HEK293T (cell line): ENCODE results near the gene CLDND1.

ENCODE experiments used
- ARNT ChIP-seq: fragments of 450-650 bp; IDR thresholded peaks from 2 replicates; pipeline ENCODE4 v1.6.1; 2017; ENCODE audit warnings: mild to moderate bottlenecking
- BHLHE40 ChIP-seq: fragments of 450-650 bp; IDR thresholded peaks from 2 replicates; pipeline ENCODE4 v1.6.1; 2016; ENCODE audit warnings: mild to moderate bottlenecking, moderate library complexity, borderline replicate concordance
- ELF4 ChIP-seq: fragments of 450-650 bp; IDR thresholded peaks from 2 replicates; pipeline ENCODE4 v1.6.1; 2017; ENCODE audit warnings: antibody characterized with exemption
- FOXA1 ChIP-seq: fragments of 450-650 bp; IDR thresholded peaks from 2 replicates; pipeline ENCODE4 v1.6.1; 2016; ENCODE audit warnings: mild to moderate bottlenecking
- FOXK2 ChIP-seq: fragments of 450-650 bp; IDR thresholded peaks from 2 replicates; pipeline ENCODE4 v1.6.1; 2016; ENCODE audit warnings: mild to moderate bottlenecking
- NFRKB ChIP-seq: fragments of 450-650 bp; IDR thresholded peaks from 2 replicates; pipeline ENCODE4 v1.6.1; 2016; ENCODE audit warnings: mild to moderate bottlenecking, moderate library complexity
- SP1 ChIP-seq: fragments of 450-650 bp; IDR thresholded peaks from 2 replicates; pipeline ENCODE4 v1.6.1; 2017
- SUZ12 ChIP-seq: fragments of 450-650 bp; IDR thresholded peaks from 2 replicates; pipeline ENCODE4 v1.6.1; 2016; ENCODE audit warnings: mild to moderate bottlenecking
- TARDBP ChIP-seq: fragments of 450-650 bp; IDR thresholded peaks from 2 replicates; pipeline ENCODE4 v1.6.1; 2016
- ZNF384 ChIP-seq: fragments of 450-650 bp; IDR thresholded peaks from 2 replicates; pipeline ENCODE4 v1.6.1; 2016

- TF ChIP-seq FOXK2 (no peak), ZNF384 (no peak), TARDBP (no peak), ELF4 (no peak), NFRKB (no peak), SP1 (no peak), BHLHE40 (no peak), SUZ12 (no peak), ARNT (no peak), FOXA1 (no peak)
Observed at GRCh38 chr3:98565843-98566242, 43.1 kb upstream of the CLDND1 start.
